HG02588 (cell line): Measurements from ENCODE around the gene GABBR2.

Experiments
- ATAC-seq: cut with Tn5 transposase; IDR thresholded peaks from one replicate; pipeline ENCODE4 v1.9.1; 2021; ENCODE audit warnings: mild to moderate bottlenecking, moderate library complexity; ENCODE audit not compliant: unreplicated experiment

Gene GABBR2

DNA sequence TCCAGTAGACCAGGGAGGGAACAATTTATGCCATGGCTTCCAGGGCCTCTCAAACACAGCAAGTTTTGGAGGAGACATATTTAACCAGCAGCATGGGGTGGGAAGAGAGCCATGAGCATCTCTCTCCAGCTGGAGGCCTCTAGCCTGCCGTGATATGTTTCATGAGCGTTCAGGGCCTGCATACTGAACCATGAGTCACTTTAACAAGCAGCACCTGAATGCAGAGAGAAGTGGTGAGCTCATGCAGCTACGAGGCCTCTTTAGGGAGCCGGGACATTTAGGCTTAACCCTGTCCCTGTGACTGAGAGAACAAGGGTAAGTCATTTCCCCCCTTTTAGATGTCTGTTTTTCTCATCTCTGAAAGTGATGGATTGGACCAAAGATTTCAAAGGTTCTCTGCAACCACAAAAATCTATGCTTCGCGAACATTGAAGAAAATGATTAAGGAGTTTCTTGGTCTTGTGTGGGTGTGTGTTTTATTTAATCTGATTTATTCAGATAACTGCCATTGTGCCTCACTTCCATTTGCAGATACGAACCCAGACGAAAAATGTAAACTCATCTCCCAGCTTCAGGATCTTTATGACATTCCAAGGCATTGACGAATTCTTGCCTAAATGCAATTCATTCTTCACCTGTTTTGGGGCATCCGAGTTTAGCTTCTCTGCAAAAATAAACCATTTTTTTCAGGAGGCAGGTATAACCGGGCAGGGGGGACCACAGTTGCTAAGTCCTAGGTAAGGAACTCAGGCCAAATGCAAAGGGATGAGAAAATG lies 157.0 kb downstream of the GABBR2 start:
- ATAC-seq = no peak

DNA sequence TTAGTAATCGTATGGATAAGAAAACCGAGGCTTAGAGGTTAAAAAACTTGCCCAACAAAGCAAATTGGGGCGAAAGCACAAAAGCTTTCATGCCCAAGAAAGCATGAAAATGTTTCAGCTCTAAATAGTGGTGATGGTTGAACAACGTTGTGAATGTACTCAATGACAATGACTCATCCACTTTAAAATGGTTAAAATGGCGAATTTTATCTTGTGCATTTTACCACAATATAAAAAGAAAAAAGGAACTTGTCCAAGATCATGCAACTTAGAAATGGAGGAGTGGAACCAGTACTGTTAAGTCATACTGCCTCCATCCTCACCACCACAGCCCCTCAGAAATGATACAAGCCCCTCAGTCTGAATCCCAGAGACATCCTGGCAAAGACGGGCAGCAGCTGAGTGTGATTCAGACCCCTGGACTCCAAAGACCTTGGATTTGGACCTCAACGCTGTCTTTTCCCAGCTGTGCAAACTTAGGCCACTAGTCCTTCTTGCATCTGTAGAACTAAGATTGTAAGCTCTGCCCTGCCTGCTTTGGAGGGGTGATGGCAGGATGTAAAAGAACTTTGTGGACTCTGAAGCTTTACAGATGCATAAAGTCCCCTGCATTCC lies 158.4 kb downstream of the GABBR2 start:
- no peak for ATAC-seq

DNA sequence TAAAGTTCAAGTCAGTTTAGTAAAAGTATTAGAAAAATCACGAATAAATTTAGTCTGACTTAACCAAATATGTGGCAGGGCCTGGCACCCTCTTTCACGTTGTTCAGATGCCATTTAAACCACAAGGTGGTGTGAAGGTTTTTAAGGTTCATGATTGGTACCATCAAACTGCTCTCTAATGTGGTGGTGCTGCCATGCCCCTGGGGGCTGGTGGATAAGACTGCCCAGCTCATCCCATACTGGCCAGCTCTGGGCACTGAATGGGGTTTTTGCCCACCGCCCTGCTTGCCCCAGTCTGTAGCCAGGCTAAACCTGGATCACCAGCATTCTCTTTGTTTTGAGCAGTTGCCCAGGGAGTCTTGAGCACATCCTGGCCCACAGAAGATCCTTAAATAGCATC lies 159.3 kb downstream of the GABBR2 start:
- ATAC-seq = no peak

DNA sequence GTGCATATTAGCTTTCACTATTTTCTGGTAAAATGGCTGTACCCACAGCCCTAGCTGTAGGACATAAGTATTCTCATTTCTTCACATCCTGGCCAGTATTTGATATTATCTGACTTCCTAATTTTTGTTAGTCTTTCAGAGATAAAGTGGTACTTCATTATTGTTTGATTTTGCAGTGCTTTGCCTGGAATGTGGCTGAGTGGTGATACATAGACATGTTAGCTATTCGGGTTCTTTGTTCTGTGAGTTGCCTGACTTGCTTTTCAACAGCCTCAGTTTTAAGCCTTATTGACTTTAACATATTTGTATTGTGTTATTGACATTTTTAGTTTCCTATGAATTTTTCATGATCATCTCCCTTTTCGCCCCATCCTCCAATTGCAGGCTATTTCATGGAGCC lies 161.1 kb downstream of the GABBR2 start:
- ATAC-seq = no peak

DNA sequence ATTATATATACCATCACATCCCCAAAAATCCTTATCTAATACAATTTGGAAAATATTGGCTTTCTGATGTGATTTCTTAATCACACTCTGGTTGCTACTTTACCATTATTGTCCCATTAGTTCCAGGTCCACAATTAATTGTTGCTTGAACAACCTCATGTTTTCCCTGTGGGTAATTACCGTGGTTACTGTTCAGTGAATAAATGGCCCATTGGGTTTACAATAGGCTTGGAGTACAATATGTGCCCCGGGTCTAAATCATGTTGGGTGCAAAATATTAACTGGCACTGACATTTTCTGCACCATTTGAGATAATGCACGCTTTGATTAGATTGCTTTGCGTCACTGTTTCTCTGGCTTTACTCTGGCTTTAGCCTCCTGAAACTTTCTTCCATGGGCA lies 163.7 kb downstream of the GABBR2 start:
- no peak for ATAC-seq

DNA sequence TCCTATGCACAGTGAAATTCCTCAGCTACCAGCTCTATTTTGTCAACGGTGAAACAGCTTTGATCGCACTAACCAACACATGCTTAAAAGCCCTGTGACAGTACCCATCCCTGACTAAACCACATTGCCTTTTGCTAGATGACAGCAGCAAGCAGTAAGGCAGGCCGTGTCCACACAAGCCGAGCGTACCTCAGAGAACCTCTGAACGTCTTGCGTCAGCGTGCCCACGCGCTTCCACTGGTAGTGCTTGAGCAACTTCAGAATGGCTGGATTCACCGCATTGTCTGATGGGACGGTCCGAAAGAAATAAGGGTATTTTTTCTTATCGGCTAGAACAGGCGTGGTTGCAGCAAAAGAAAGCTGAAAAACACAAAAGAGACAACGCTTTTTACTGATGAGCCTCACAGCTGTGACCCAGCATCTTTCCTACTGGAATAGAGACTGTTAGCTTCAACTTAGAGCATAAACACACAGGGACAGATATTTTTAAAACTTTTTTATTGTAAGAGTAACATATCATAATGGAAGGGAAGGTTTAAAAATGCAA lies 167.0 kb downstream of the GABBR2 start:
- no peak for ATAC-seq

DNA sequence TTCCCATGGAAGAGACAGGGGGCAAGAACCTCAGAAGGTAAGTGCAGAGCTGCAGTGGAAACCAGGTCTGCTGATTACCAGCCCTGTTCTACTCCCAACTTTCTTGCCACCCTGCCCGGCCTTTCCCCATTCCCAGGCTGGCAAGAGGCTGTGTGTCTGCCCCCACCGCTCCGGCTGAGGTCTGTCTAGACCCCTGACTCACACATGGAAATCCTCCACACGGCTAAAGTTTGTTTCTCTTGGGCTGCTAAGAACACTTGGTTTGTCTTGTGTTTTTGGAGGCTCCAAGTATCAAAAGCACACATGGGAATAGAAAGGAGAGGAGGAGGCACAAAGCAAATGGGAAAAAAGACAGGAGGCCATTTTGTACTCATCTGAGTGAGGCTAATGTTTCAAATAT lies 168.3 kb downstream of the GABBR2 start:
- no peak for ATAC-seq

DNA sequence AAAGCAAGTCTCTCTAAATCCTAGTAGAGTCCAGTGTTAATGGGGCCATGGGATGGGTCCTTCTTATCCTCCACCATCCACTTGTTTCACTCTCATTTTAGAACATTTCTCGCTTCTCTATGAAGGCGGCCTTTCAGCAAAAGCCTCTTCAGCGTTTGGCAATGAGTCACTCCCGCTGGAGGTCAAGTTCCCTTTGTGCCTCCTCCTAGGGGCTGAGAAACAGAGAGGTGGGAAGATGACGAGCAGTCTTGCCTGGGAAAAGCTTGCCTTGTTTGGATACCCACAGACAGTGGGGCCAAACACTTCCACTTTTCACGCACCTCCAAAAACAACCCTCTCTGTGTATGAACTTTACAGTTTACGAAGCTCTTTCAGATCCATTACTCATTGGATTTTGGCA lies 168.8 kb downstream of the GABBR2 start:
- ATAC-seq = no peak

DNA sequence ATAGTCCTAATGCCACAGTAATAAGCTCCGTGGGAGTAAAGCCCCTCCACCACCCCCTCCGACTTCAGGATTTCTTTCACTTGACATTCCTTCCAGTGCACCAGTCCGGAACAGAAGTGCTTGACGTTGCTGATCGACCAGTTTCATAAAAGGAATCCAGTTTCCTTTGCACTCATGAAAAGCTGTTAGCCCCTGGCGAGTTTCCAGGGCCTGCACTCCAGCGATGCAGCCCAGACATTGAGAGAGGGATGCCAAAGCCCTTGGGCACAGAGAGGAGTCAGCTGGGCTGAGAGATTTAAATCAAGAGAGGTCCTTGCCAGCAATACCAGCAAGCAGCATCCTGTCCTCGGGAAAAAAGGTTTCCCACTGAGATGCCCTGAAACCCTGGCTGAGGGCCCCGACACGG lies 170.1 kb downstream of the GABBR2 start:
- no peak for ATAC-seq

DNA sequence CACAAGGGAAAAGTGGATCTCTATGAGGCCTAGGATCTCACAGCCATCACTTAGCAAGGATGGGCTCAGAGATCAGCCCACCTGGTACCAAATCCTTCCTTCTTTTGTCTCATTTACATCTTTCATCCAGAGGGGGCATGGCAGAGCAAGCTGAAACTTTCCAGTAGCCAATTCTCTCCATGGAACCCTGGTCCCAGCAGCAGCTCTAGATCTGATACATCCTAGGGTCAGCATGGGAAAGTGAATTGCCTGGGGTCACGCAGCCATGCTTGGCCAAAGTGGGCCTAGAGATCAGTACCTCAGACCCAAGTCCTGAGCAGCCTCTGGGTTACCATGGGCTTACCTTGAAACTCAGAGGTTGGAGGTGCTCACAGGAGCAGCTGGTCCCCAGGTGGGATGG lies 170.5 kb downstream of the GABBR2 start:
- no peak for ATAC-seq

DNA sequence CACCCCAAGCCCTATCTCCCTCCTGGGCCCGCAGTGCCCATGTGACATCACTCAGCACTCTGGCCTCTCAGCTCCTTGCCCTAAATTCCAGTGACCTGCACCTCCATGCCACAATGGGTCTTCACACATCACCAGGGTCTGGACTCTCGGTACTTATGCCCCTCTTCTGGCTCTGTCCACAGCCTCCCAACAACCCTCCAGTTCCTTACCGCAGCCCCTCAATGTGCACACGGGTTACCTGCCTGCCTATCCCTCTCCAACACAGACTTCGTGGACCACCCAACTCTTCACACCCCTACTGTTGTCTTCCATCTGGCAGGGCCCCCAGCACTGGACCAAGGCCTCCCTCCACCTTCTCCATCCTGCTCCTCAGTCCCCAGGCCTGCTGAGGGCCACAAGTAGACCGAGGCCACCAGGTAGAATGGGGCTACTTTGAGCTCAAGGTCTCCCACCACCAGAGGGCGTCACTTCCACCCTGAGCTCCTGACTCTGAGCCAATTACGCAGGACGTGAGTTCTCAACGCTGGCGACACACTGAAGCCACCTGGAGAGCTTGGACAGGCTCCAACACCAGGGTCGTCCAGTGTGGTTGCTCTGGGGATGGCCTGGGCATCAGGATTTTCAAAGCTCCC lies 172.1 kb downstream of the GABBR2 start:
- no peak for ATAC-seq

DNA sequence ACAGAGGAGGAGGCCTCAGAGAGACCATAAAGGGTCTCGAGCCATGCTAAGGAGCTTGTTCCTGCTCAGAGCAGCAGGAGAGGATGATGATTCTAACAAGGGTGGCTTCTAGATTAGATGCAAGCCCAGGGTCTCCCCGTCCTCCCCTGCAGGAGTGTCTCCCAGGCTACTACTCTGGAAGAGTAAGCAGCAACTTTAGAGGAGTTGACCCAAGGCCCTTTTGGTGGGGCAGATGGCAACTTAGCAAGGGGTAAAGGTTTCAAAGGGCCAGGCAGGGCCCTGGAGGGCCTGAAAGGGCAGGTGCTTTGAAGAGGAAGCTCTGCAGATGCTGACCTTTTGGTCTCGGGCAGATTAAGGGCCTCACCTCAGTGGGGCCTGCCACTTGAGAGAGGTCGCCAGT lies 174.9 kb downstream of the GABBR2 start:
- no peak for ATAC-seq

DNA sequence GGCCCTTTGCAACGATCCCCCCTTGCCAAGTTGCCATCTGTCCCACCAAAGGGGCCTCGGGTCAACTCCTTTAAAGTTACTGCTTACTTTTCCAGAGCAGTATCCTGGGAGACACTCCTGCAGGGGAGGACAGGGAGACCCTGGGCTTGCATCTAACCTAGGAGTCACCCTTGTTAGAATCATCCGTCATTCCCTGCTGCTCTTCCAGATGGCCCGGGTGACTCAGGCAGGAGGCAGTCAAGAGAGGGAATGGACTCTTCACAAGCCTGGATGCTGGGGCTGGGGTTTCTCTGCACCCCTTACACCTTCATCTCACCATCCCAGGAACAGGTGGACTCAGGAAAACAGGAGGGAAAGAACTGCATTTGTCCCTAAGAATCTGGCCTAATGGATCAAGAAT lies 175.6 kb downstream of the GABBR2 start:
- ATAC-seq = no peak

DNA sequence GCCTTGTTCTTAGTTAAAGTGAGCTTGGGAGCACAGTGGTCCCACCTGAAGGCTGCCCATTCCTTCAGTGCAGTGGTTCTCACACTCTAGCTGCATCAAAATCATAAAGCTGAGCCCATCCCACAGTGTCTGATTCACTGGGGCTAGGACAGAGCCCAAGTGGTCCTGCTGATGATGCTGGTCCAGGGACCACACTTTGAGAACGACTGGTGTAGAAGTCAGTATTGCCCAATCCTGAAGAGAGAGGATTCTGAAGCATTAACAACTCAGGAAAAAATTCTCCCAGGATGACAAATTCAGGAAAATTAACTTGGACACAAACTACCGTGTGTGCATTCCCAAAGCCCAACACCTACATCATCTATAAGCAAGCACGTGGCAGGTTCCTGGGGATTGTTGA lies 176.2 kb downstream of the GABBR2 start:
- ATAC-seq = no peak

DNA sequence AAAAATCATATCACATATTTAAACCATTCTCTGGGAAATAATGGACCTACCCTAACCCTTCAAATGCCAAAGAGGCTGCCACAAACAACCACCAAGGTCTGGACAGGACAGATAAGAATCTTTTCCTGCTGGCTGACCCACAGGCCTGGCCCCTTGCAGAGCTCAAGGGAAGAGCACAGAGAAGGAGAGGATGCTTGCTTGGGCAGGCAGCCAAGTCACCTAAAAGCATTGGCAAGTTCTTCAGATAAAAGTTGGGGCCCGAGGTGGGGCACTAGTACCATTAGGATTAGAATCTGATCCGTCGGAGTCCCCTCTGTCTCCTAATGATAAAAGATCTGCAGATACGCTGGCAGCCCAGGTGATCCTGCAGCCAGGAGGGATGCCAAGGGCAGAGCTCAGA lies 176.6 kb downstream of the GABBR2 start:
- ATAC-seq = no peak

DNA sequence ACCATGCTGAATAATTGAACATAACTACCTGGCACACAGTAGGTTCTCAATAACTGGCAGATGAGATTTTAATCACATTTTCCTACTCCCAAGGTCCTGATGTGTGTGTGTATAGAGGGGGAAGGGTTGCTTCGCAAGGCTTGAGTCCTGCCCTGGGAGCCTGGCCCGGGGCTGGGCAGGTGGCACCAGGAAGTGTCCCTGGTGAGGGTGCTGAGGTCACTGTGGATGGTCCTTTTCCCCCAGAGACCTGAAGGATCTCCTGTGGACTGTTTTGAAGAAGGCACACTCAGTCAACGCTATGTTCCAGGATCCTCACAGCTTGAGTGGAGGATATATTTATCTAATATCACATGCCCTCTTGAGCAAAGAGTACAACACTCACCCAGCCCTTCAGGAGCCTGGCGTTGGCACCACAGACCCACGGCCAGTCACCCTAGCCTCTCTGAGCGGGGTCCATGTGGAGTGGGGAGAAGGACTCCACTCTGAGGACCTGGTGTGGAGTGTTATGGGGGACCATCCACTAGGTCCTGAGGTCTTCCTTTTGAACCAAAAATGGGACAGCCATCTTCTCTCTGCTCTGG lies 177.8 kb downstream of the GABBR2 start:
- no peak for ATAC-seq

DNA sequence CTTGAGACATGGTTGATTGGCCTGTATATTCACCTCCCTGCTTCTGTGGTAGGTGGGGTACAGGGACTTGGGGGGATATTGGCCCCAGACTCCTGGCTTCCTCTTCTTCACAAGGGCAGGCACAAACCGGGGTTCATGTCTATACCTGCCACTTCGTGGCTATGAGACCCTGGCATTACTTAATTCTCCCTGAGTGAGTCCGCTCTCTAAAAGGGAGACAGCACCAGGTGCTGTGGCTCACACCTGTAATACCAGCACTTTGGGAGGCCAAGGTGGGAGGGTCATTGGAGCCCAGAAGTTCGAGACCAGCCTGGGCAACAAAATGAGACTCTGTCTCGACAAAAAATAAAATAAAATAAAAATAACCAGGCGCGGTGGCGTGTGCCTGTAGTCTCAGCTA lies 178.5 kb downstream of the GABBR2 start:
- no peak for ATAC-seq

DNA sequence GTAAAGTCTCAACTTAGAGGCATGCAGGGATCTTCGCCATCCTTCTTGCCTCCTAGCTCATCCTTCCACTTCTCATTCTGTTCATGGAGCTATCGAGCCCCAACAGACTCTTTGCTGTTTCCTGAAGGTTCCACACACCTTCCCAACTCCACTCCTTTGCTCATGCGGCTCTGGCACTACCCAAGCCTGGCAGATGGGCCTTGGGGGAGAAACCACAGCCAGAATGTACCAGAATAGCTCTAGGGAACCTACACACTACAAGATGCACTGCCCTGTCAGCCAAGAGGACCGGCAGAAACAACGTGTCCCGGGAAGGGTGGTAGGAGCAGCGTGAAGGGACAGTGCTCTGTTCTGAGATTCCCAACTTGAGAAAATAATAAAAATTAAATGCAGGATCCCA lies 178.9 kb downstream of the GABBR2 start:
- ATAC-seq = no peak

DNA sequence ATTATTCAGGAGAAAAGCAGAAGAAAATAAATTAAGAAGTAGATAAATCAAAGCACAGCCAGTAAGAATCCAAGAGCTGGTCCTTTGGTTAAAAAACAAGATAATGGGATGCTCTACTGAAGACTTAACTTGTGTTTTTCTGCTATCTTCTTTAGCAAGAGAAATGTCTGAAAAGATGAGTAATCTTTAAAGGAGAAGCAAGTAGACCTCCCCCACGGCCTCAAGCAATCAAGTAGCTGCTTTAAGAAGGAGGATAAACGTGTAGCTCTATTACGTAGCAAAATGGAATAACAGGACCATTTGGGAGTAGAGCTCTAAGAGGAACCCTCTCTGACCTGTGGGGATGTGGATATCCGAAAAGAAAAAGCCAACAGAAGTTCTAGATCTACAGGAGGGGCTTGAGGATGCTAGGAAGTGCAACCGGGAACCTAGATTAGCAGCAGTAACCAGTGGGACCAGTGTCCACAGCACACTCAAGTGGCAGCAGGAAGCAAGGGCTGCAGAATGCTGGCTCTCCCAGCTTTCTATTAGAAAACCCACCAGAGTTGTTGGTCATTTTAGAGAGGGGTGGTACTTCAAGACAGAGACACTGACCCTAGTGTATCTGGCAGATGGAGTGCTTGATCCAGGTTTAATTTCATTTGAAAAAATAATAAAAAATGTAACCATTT lies 185.4 kb downstream of the GABBR2 start:
- ATAC-seq = no peak

DNA sequence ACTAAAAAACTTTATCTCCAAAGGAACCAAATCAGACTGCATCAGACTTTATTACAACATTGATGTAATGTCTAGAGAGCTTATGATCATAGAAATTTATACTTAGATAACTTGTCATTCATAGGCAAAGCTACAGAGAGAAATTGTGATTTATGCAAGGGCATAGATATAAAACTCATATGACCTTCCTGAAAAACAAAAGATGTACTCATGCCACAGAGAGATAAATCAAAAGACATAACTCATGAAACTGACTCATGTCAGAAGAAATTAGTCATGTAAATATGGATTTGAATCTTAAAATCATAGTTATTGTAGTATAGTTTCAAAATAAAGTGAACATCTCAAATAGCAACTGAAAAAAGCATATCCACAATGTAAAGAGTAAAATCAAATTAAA lies 186.2 kb downstream of the GABBR2 start:
- ATAC-seq = no peak

DNA sequence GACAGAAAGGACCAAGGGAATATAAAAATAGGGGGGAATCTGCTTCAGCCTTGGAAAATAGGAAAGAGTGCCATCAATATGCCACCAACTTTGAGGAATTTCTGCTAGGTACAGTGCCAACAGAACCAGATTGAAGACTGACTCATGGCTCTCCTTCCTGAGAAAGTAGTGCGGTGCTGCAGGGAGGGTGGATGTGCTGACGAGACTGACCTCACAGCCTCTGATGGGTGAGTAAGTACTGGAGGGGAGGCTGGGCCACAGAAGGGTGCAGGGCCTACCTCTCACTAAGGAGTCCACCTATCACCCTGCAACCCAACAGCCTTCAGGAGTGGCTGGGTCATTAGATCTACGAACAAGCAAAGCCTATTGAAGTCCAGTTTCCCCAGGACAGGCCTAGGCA lies 187.6 kb downstream of the GABBR2 start:
- no peak for ATAC-seq
